DMS53 treated with DMSO at 0.1 percent for 48 hours (cell line): ENCODE results near the gene BAD.

ENCODE experiments used
- DNase-seq: peaks from one replicate; lab custom pipeline; 2025; ENCODE audit not compliant: unreplicated experiment; lab: John Stamatoyannopoulos, UW

The BAD gene

DNA sequence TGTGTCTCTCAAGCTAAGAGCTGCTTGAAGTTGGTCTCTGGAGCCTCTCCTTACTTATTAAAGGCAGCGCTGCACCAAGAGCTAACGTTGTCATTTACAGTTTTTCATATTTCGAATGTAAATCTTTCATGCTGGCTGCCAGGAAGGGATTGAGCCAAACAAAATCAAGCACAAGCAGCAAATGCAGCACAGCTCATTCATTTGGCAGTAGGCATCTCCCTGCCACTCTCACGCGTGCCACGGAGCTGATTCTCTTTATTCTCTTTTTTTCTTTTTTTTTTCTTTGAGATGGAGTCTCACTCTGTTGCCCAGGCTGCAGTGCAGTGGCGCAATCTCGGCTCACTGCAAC lies 51.5 kb downstream of the BAD start:
- DNase-seq: no peak

- no peak for DNase-seq
Observed at GRCh38 chr11:64232182-64232966, 52.1 kb downstream of the BAD start.

GRCh38 chr11:64231546-64231945 lies 52.9 kb downstream of the BAD start:
- DNase-seq: no peak

DNA sequence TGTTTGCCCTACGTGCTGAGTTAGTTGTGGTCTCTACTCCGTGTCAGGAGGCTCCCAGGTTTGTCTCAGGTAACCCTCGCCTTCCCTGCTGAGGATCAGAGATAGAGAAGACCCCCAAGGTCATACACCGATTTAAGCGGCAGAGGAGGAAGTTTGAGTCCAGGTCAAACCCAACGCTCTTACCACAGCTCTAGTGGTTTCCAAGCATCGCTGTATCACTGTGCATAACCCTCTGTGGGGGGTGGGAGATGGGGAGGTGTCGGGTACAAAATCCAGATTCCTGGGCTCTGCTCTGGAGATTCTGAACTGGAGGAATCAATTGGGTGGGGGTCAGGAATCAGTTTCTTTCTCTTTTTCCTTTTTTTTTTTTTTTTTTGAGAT lies 53.5 kb downstream of the BAD start:
- DNase-seq: no peak

GRCh38 chr11:64230171-64230984 lies 54.1 kb downstream of the BAD start, which contains the start of gene DNAJC4:
Gene DNAJC4, plus strand, starts transcription at chr11:64230548. Its CDS starts 307 bp downstream, at chr11:64230855.
- peak; percentile 92 for DNase-seq

GRCh38 chr11:64229744-64230170 lies 54.7 kb downstream of the BAD start:
- DNase-seq: no peak

- DNase-seq: no peak
Observed at GRCh38 chr11:64229090-64229743, 55.2 kb downstream of the BAD start.

DNA sequence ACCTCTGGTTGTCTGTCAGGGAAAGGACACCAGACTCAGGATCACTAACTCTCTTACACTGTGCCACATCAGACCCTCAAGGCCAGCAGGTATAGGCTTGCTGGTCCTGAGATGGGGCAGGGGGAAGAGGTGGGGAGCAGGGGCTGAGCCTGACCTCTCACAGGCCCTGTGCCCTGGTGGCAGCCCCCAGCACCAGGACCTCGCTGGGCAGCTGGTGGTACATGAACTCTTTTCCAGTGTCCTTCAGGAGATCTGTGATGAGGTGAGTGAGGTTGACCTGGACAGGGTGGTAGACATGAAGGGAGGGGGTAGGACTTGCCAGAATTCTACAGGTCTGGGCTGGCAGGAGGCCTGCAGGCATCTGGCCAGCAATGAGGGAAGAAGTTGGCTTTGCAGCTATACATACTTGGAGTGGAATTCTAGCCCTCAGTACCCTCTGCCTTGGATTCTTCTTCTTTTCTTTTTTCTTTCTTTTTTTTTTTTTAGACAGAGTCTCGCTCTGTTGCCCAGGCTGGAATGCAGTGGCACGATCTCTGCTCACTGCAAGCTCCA lies 57.0 kb downstream of the BAD start:
- DNase-seq: no peak

DNA sequence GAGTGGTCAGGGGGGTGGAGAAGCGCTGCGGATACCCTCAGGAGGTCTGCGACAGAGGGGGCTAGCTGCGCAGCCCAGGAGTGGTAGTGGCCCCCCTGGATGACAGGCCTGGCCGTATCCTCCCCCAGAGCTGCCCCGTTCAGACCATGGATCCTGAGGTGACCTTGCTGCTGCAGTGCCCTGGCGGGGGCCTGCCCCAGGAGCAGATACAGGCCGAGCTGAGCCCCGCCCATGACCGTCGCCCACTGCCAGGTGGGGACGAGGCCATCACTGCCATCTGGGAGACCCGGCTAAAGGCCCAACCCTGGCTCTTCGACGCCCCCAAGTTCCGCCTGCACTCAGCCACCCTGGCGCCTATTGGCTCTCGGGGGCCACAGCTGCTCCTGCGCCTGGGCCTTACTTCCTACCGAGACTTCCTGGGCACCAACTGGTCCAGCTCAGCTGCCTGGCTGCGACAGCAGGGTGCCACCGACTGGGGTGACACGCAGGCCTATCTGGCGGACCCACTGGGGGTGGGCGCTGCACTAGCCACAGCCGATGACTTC lies 57.9 kb downstream of the BAD start:
- peak; percentile 41 for DNase-seq

DNA sequence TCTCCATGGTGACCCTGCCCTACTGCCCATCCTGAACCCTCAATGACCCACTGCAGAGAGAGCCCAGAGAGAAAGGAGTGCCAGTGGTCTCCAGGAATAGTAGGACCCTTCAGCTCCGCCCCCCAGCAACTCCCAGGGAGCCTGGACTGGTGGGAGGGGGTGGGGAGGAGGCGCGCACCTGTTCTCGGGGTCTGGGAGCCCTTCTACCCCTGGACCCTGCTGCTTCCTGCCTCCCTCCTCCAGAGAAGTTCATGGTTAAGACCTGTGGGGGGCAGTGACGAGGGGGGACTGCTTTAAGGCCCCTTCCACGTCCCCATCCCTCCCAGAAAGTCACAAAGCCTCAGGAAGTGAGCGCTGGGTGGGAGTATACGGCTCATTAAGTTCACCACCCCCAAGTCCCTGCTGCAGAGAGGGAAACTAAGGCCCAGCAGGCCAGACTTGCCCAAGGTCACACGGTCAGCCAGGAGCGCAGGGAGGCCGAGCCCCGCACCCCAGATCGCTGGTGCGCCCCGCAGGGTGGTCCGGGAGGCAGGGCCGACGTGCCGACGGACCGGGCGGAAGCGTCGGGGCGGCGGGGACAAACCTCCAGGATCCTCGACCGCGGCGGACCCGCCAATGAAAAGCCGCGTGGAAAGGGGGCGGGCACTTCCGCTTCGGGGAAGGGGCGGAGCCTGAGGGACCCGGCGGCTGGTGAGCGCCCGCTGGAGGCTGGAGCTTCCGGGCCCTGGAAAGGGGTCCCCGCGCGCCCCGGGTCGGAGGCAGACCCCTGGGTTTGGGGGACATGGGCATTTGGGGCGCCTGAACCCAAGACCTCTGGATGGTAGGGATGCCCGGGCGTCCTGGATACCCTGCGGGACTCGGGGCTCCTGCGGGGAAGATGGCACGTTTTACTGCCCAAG lies 58.6 kb downstream of the BAD start, which contains the start of the genes NUDT22 and TRPT1:
Gene NUDT22 (plus strand): TSS at position 667 of the 899 bp plus-strand sequence. CDS start 379 bp downstream, outside the sequence.
Gene TRPT1 (minus strand): TSS at position 579 of the 899 bp plus-strand sequence. CDS start 326 bp downstream, at position 253.
- DNase-seq: peak; percentile 79

DNA sequence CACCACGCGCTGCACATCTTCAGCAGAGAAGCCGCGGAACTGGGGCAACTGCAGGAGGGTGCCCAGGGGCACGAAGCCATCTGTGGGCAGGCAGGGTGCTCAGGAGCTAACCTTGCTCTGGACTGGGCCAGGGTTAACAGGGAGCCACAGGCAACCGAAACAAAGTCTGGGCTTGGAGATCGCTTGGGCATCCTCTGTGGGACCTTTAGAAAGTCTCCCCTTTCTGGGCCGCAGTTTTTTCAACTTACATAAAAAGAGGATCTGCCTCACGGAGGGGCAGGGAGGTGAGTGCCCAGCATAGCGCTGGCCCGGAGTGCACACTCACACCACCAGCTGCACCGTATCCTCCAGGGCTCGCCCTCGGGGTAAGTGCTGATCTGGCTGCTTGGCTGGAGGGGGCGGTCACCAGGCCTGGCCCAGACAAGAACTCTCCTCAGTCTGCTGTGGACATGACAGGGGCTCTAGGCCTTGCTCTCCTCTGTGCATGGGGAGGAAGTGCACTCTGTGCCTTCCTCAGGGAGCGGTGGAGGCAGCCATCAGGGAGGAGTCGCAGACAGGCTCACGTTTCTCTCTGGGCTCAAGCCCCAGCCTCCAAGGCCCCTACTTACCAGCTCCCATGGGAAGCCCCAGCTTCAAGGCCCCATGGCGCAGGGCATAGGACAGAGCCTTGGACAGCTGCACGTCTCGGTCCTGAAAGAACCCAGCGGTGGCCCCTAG lies 59.4 kb downstream of the BAD start:
- DNase-seq: no peak

DNA sequence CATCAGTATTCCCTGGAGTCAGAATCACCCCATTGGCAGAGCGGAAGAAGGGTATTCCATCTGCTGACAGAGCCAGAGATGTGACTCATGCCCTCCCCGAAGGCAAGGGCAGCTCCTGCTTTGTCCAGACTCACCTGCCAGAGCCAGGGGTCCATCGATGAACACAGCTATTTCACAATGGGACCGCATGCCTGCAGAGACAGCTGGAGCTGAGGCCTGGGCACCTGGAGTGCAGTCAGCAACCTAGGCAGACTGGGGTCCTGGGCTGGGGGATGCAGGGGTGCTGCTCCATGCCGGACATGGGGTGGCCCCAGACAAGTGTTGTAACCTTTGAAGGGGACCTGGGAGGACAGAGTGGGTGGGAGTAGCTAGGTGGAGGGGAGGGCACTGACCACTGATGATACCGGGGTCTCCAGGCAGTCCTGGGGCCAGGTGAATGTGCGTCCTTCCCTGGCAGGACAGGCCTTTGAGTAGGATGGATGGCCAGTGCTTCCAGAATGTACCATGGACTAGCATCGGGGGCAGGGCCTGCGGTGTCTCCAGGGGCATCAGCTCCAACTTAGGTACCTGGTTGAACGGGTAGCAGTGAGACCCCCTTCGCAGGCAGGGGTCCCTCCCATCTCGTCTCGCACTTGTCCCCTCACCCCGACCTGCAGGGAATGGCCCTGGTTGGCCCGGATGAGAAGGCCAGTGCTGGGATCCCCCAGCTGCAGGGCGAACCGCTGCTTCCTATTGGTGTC lies 60.1 kb downstream of the BAD start:
- no peak for DNase-seq

DNA sequence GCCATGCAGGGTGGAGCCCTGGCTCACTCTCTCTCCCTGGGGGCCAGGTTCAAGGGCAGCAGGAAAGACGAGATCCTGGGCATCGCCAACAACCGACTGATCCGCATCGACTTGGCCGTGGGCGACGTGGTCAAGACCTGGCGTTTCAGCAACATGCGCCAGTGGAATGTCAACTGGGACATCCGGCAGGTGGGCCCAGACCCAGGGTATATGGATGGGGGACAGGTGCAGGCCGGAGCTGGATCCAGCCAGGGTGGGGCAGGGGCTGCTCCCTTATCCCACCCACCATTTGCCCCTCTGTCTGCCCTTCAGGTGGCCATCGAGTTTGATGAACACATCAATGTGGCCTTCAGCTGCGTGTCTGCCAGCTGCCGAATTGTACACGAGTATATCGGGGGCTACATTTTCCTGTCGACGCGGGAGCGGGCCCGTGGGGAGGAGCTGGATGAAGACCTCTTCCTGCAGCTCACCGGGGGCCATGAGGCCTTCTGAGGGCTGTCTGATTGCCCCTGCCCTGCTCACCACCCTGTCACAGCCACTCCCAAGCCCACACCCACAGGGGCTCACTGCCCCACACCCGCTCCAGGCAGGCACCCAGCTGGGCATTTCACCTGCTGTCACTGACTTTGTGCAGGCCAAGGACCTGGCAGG lies 61.3 kb downstream of the BAD start:
- DNase-seq: no peak

DNA sequence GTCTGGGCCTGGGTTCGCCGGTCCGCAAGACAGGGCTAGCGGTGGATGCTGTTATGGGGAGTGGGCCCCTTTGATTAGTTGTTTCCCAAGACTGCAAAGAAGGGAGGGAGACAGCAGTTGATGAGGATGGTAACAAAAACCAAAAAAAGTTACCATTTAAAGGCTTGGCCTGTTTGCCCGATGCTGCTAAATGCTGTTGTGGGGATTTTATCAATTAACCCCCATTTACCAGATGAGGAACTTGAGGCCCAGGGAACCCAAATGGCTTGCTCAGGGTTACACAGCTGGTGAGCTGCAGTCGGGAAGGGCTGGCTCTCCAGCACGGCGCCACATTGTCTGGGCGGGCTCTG lies 61.8 kb downstream of the BAD start:
- DNase-seq: no peak

- no peak for DNase-seq
Observed at GRCh38 chr11:64220798-64221197, 63.7 kb downstream of the BAD start.

- DNase-seq: no peak
Observed at GRCh38 chr11:64220271-64220670, 64.2 kb downstream of the BAD start.
